GM12864 (cell line): ENCODE results near the gene KLHL8.

ENCODE experiments used
- DNase-seq: peaks from one replicate; pipeline ENCODE4 v3.0.0-alpha.2; 2011; ENCODE audit warnings: low read depth
- H3K4me3 ChIP-seq: 2 replicates; pipeline ENCODE4 v1.5.1; 2011; ENCODE audit warnings: mild to moderate bottlenecking, low read depth, low read length, control low read depth
- CTCF ChIP-seq: IDR thresholded peaks from 2 replicates; pipeline ENCODE4 v1.5.1; 2011; ENCODE audit warnings: low read depth, mild to moderate bottlenecking, moderate library complexity, low read length, control low read depth, inconsistent platforms; ENCODE audit errors: missing control alignments

KLHL8 gene

GRCh38 chr4:87196146-87196545, 24.3 kb downstream of the KLHL8 start:
- H3K4me3 ChIP-seq: no peak overlapping the region
- TF ChIP-seq CTCF: no peak
- DNase-seq: no peak

DNA sequence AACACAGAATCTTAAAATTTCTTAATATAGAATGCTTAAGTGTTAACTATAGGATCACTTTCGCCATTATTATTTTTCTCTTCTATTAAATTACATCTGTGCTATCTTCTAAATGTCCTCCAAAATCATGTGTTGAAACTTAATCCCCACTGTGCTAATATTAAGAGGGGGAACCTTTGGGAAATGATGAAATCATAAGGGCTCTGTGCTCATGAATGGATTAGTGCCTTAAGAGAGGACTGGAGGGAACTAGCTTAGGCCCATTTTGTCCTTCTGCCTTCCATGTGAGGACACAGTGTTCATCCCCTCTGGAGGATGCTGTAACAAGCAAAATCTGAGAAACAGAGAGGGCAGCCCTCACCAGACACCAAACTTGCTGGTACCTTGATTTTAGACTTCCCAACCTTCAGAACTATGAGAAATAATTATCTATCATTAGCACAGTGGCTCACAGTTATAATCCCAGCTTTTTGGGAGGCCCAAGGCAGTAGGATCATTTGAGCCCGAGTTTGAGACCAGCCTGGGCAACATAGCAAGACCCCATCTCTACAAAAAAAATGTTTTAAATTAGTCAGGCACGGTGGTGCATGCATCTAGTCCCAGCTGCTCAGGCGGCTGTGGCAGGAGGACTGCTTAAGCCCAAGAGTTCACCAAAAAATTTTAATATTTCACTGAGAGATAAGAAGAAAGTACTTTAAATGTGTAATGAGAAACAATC, 26.3 kb downstream of the KLHL8 start:
- no peak for DNase-seq
- no peak for TF ChIP-seq CTCF
- no peak overlapping the region for H3K4me3 ChIP-seq

DNA sequence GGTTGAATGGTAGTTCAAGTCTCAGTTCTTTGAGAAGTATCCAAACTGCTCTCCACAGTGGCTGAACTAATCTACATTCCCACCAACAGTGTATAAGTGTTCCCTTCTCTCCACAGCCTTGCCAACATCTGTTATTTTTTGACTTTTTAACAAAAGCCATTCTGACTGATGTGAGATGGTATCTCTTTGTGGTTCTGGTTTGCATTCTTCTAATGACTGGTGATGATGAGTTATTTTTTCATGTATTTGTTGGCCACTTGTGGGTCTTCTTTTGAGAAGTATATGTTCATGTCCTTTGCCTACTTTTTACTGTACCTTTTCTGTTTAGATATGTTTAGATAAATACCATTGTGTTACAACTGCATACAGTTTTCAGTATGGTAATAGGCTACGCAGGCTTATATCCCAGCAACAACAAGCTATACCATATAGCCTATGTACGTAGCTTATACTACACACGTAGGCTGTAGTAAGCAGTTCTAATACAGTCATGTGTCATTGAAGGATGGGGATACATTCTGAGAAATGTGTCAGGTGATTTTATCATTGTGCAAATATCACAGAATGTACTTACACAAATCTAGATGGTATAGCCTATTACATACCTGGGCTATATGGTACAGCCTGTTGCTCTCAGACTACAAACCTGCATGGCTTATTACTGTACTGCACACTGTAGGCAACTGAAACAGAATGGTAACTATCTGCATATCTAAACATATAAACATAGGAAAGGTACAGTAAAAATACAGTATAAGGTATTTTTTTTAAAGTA, 28.1 kb downstream of the KLHL8 start:
- no peak for TF ChIP-seq CTCF
- no peak for DNase-seq
- no peak overlapping the region for H3K4me3 ChIP-seq

GRCh38 chr4:87188932-87189331, 31.5 kb downstream of the KLHL8 start:
- no peak for TF ChIP-seq CTCF
- no peak overlapping the region for H3K4me3 ChIP-seq
- DNase-seq: no peak

DNA sequence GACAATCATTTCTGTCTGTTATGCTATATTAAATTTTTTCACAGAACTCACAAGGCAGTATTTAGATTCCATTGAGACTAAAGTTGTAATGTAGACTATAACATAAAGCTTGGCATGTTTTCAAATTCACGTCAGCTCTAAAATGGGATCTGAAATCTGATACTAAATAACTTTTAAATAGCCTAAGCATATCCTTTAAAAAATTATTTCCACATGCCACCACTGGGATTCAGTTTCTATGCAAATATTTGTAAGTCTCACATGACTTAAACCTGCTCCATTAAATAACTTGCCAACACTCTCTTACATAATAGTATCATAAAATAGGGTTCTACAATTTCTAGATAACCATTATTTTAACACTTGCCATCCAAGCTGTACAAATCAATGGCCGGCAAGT, 32.4 kb downstream of the KLHL8 start:
- no peak for DNase-seq
- no peak overlapping the region for H3K4me3 ChIP-seq
- TF ChIP-seq CTCF: no peak

DNA sequence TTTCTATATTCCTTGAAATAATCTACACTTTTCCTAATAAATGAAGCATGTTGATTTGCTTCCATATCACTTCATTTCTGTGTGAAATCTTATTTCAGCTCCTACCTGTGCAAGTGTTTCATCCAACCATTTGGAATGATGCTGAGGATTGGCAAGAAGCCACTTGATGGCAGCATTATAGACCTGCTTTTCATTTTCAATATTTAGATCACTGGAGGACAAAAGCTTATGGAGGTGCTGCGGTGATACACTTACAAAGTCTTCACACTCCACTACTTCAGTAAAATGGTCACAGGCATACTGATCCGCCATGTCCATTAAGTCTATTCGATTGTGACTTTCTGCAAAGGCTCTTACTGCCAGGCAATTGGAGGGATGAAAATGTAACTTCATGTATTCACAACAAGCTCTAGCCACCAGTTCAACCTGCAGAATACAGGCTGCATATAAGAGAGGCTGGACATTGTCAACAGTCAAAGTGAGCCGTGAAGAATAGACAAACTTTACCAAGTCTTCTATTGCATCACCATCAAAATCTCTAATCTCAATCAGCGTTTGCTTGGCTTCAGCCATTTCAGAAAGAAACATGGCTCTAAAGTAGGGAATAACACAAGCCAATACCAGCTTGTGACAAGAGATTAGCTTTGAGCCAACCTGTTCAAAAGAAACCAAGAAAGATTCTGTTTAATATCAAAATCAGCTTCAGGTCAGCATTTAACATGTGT, 35.1 kb downstream of the KLHL8 start:
- no peak overlapping the region for H3K4me3 ChIP-seq
- no peak for TF ChIP-seq CTCF
- DNase-seq: no peak
